HG03469 (cell line): ENCODE results near the gene ARL6IP5.
A peak's percentile ranks its signal among the peaks of the same experiment; 100 is the strongest.

Source experiments
- ATAC-seq: cut with Tn5 transposase; IDR thresholded peaks from one replicate; pipeline ENCODE4 v1.9.1; 2021; ENCODE audit warnings: mild to moderate bottlenecking, moderate library complexity, moderate number of reproducible peaks; ENCODE audit not compliant: unreplicated experiment

ARL6IP5 gene

GRCh38 chr3:69085833-69086722, 1.3 kb downstream of the ARL6IP5 start:
- ATAC-seq: no peak

GRCh38 chr3:69087030-69087791, 2.5 kb downstream of the ARL6IP5 start:
- ATAC-seq: no peak

GRCh38 chr3:69088063-69088462, 3.3 kb downstream of the ARL6IP5 start:
- peak; percentile 26 for ATAC-seq

GRCh38 chr3:69090021-69090420, 5.3 kb downstream of the ARL6IP5 start:
- no peak for ATAC-seq

- ATAC-seq: no peak
These were observed 6.8 kb downstream of the ARL6IP5 start for GRCh38 chr3:69091389-69092029.

- peak; percentile 74 for ATAC-seq
These were observed 7.3 kb downstream of the ARL6IP5 start for GRCh38 chr3:69092030-69092516.

GRCh38 chr3:69094467-69095205, 9.9 kb downstream of the ARL6IP5 start:
- ATAC-seq: no peak

GRCh38 chr3:69095636-69096035, 10.9 kb downstream of the ARL6IP5 start:
- no peak for ATAC-seq

GRCh38 chr3:69096299-69096698, 11.6 kb downstream of the ARL6IP5 start:
- no peak for ATAC-seq

- no peak for ATAC-seq
These were observed 12.8 kb downstream of the ARL6IP5 start for GRCh38 chr3:69097407-69098086.

- ATAC-seq: no peak
These were observed 14.8 kb downstream of the ARL6IP5 start for GRCh38 chr3:69099576-69099975.

- no peak for ATAC-seq
These were observed 17.6 kb downstream of the ARL6IP5 start for GRCh38 chr3:69102384-69102783.

GRCh38 chr3:69103123-69103522, 18.4 kb downstream of the ARL6IP5 start:
- ATAC-seq: no peak

- no peak for ATAC-seq
These were observed 19.8 kb downstream of the ARL6IP5 start for GRCh38 chr3:69104586-69104985.

- no peak for ATAC-seq
These were observed 20.6 kb downstream of the ARL6IP5 start for GRCh38 chr3:69105320-69105719.

- no peak for ATAC-seq
These were observed 23.1 kb downstream of the ARL6IP5 start for GRCh38 chr3:69107841-69108240.

GRCh38 chr3:69108811-69109210, 24.1 kb downstream of the ARL6IP5 start:
- ATAC-seq: no peak

- no peak for ATAC-seq
These were observed 26.3 kb downstream of the ARL6IP5 start for GRCh38 chr3:69110941-69111546.

- no peak for ATAC-seq
These were observed 28.8 kb downstream of the ARL6IP5 start for GRCh38 chr3:69113536-69113935.

GRCh38 chr3:69115731-69116130, 31.0 kb downstream of the ARL6IP5 start:
- no peak for ATAC-seq
